NCI-H510A (cell line): ENCODE measurements around the gene BICDL2.

Source experiments
- DNase-seq: peaks from one replicate; lab custom pipeline; 2025; lab: John Stamatoyannopoulos, UW

Gene BICDL2

GRCh38 chr16:3023669-3024478 is 12.9 kb downstream of the BICDL2 start, which contains the start of the genes HCFC1R1 and THOC6:
Gene HCFC1R1 (minus strand): TSS chr16:3023942. CDS start chr16:3023941, 1 bp downstream.
Gene THOC6 (plus strand): TSS chr16:3024035. CDS start chr16:3024327, 292 bp downstream.
- peak; percentile 87 for DNase-seq

DNA sequence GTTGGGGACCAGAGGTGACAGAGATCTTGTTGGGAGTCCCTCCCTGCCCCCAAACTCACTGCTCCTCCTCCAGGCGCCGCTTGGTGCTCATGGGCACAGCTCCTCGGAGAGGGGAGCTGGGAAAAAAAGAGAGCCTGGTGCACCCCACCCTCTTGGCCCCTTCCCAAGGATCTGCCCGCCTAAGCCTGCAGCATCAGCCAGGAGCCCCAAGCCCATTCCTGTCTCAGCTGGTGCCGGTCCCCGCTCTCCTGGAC is 13.4 kb downstream of the BICDL2 start:
- DNase-seq = no peak

DNA sequence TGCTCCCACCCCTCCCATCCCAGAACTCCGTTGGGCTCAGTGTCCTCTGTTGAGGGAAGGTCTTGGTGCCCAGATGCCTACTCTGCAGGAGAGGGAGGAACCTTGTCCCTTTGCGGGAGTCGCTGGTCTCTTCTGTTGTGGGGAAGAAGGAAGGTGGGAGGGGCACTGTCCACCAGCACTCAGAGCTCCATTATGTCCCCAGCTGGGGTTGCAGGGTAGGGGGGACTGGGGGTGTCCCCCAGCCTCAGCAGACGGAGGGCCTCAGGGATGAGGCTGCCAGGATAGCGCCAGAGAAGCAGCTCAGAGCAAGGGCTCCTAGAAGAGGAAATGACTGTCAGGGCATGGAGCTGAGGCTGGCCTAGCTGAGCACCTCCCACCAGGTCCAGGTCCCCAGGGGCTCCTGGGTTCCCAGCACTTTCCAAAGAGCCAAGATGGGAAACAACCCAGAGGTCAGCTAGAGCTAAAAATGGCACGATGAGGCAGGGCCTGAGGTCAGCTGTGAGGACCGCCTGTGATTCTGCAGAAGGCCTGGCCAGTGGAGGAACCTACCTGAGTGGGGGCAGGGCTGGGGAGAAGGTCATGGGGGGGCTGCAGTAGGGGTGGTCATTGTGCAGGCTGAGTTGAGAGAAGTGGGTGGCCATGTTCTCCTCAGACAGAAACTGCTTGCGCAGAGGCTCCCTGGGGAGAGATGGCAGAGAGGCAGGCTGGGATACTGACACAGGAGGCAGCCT is 13.9 kb downstream of the BICDL2 start:
- DNase-seq = no peak

DNA sequence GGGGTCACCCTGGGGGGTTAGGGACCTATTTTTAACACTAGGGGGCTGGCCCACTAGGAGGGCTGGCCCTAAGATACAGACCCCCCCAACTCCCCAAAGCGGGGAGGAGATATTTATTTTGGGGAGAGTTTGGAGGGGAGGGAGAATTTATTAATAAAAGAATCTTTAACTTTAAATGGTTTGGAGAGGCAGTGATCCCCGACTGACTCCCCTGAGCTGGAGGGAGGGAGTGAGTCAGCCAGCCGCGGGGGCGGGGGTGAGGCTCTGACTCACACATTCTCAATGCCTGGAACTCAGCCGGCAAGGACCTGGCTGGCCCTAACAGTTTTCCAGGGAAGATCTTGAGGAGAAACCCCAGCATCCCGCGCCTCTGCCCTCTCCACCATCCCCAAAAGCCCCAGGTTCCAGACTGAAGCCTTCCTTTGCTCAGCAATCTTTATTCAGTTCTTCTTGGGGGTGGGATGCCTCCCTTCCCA is 14.5 kb downstream of the BICDL2 start:
- no peak for DNase-seq

GRCh38 chr16:3021449-3022207 is 15.1 kb downstream of the BICDL2 start:
- no peak for DNase-seq

- no peak for DNase-seq
Observed at GRCh38 chr16:3020604-3021448, 15.9 kb downstream of the BICDL2 start.

DNA sequence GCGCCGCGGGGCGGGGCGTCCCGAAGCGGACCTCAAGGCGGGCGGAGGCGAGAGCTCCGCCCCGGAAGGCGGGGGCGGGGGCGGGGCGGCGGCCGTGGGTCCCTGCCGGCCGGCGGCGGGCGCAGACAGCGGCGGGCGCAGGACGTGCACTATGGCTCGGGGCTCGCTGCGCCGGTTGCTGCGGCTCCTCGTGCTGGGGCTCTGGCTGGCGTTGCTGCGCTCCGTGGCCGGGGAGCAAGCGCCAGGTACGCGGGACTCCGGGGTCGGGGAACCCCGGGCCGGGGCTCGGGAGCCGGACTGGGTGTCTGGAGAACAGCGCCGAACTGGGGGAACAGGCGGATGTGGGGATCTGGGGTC is 16.5 kb downstream of the BICDL2 start, which contains the start of gene TNFRSF12A:
TSS of gene TNFRSF12A (plus strand) at position 122 of the 357 bp plus-strand sequence. CDS start at position 152, 30 bp downstream.
- no peak for DNase-seq

GRCh38 chr16:3019594-3020246 is 17.0 kb downstream of the BICDL2 start:
- DNase-seq = no peak

DNA sequence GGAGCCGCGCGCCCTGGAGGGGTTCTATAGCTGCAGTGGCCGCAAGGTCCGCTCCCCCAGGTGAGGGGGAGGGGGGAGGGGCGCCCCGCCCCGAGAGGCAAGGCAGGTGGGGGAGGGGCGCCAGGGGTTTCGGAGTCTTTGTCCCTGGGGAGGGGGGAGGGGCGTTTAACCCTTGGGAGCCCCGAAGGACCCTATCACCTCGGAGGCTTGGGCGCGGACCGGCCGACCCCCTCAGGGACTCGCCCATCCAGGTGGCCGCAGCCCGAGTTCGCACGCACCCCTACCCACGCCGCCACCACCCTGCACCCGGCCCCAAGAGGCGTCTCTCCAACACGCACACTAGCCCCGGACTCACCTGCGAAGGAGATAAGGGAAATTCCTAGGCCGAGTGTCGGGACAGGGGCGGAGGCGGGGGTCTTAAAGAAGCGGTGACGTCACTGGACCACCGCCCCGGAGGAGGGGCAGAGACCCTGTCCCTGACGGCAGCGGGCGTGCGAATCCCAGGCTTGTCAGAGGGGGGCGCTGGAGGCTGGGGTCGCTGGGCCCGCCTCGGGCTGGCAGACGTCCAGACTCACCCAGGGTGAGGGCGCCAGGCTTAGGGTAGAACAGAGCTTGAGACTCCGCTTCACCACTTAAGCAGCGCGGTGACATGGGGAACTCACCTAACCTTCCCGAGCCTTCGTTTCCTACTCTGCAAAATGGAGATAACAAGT is 18.8 kb downstream of the BICDL2 start, which contains the start of gene CLDN6:
TSS of gene CLDN6 (minus strand) at position 390 of the 713 bp plus-strand sequence. CDS start 2,162 bp downstream, outside the sequence.
- DNase-seq = no peak

DNA sequence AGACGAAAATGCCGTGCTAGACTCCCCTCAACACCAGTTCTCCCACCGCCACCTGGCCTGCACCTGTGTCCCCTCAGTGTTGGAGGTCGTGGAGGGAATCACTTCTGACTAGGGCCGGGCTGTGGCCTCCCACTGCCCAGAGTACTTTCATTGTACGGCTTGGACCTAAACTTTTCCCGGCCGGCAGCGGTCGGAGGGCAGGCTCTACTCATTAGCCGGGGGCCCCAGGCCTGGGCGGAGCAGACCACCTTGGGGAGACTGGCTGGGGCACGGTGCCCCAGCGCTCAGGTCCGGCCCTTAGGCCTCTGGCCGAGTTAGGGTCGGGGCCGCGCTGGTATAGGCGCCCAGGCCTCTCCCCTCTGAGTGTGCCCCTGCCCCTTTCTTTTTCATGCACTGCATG is 19.4 kb downstream of the BICDL2 start:
- DNase-seq = no peak

GRCh38 chr16:3015865-3016521 is 20.8 kb downstream of the BICDL2 start:
- no peak for DNase-seq

DNA sequence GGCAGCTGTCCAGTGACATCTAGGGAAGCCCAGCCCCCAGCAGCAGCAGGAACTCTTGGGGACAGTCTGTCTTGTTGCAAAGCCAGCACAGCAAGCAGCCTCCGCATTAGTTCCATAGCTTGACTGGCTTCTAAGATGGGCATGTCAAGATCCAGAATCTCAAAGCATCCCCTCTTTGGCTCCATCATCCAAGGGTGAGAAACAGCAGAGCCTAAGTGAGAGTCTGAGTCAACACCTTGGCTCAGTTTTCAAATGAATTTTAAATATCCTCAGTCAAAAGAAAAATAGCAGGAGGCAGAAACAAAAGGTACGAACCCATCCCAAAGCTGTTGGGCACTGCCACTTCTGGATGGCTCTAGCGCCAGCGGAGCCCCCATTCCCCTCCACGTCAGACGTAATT is 21.8 kb downstream of the BICDL2 start:
- no peak for DNase-seq

GRCh38 chr16:3013998-3014690 is 22.6 kb downstream of the BICDL2 start:
- no peak for DNase-seq

DNA sequence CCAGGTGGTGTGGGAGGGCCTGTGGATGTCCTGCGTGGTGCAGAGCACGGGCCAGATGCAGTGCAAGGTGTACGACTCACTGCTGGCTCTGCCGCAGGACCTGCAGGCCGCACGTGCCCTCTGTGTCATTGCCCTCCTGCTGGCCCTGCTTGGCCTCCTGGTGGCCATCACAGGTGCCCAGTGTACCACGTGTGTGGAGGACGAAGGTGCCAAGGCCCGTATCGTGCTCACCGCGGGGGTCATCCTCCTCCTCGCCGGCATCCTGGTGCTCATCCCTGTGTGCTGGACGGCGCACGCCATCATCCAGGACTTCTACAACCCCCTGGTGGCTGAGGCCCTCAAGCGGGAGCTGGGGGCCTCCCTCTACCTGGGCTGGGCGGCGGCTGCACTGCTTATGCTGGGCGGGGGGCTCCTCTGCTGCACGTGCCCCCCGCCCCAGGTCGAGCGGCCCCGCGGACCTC is 23.2 kb downstream of the BICDL2 start:
- DNase-seq = no peak

DNA sequence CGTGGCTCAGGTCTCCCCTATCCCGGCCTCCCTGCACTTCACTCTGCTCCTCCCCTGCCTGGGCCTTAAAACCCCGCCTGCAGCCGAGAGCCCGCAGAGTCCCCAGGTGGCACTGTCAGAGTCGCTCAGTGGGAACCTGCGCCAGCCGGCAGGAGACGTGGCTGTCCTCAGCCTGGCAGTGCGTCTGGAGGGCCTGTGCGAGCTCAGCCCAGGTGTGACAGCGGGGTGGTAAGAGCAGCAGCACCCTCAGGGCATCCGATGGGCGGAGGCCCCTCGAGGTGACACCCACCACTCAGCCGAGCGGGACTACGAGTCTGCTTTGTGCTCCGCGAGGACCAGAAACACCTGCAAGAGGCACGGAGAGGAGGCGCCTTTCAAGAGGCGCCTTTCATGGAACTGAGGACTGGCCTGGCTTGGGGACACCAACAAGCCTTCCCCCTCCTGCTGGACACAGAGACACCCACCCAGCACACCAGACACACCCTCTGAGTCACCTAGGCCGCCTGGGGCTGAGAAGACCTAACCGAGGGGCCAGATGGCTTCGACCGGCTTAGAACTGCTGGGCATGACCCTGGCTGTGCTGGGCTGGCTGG is 23.8 kb downstream of the BICDL2 start, which contains the start of gene CLDN9:
TSS of gene CLDN9 (plus strand) at position 96 of the 593 bp plus-strand sequence. CDS start at position 536, 440 bp downstream.
- peak; percentile 79 for DNase-seq

- peak; percentile 64 for DNase-seq
Observed at GRCh38 chr16:3012246-3012645, 24.5 kb downstream of the BICDL2 start.

DNA sequence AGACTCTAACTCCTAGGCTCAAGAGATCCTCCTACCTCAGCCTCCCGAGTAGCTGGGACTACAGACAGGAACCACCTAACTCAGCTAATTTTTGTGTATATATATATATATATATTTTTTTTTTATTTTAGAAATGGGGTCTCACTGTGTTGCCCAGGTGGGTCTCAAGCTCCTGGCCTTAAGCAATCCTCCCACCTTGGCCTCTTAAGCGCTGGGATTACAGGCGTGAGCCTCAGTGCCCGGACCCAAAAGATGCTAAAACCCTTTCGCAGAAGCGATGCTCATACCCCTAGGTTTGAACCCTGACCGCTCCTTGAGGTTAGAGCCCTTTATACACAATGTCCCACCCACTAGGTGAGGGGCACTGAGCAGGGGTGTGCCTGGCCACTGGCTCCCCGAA is 26.2 kb downstream of the BICDL2 start:
- no peak for DNase-seq
